GM23338 (cell line): ENCODE data around the gene PLXND1. TPM values are rescaled to one million over a fixed set of nuclear protein-coding genes. Genes with fewer than 3 reads are reported as not detected.

Experiments
- ATAC-seq: fragments of 200-7000 bp; cut with Tn5 transposase; 3 replicates; pipeline ENCODE4 v1.9.1; 2020
- DNase-seq: peaks from one replicate; pipeline ENCODE4 v3.0.0-alpha.2; 2015; ENCODE audit warnings: low spot score
- H2AFZ ChIP-seq: fragments of 200-600 bp; sonication (generic); 2 replicates; pipeline ENCODE4 v1.8.0; 2016; ENCODE audit warnings: antibody characterized with exemption, mild to moderate bottlenecking, moderate library complexity
- H3F3A ChIP-seq: fragments of 200-600 bp; sonication (generic); replicated peaks from 2 replicates; pipeline ENCODE4 v1.8.0; 2017; ENCODE audit warnings: antibody characterized with exemption, mixed run types, low read depth
- H3K27ac ChIP-seq: fragments of 200-600 bp; sonication (generic); 2 replicates; pipeline ENCODE4 v1.6.1; 2016; ENCODE audit warnings: low read depth
- H3K27me3 ChIP-seq: fragments of 200-600 bp; sonication (generic); 2 replicates; pipeline ENCODE4 v1.8.0; 2016; ENCODE audit warnings: mild to moderate bottlenecking, mixed run types, moderate library complexity; ENCODE audit not compliant: insufficient read depth
- H3K36me3 ChIP-seq: fragments of 200-600 bp; sonication (generic); 2 replicates; pipeline ENCODE4 v1.8.0; 2016; ENCODE audit warnings: mild to moderate bottlenecking; ENCODE audit not compliant: insufficient read depth
- H3K4me1 ChIP-seq: fragments of 200-600 bp; sonication (generic); 2 replicates; pipeline ENCODE4 v1.8.0; 2016; ENCODE audit warnings: mild to moderate bottlenecking, moderate library complexity; ENCODE audit not compliant: insufficient read depth
- H3K4me2 ChIP-seq: fragments of 200-600 bp; sonication (generic); 2 replicates; pipeline ENCODE4 v1.7.1; 2017; ENCODE audit warnings: mixed run types
- H3K4me3 ChIP-seq: fragments of 200-600 bp; sonication (generic); 2 replicates; pipeline ENCODE4 v1.6.1; 2016; ENCODE audit warnings: mixed run types
- H3K79me2 ChIP-seq: fragments of 200-600 bp; sonication (generic); replicated peaks from 2 replicates; pipeline ENCODE4 v1.8.0; 2017; ENCODE audit warnings: mild to moderate bottlenecking; ENCODE audit not compliant: insufficient read depth
- H3K9me2 ChIP-seq: fragments of 200-600 bp; sonication (generic); 2 replicates; pipeline ENCODE4 v1.8.0; 2017; ENCODE audit not compliant: insufficient read depth
- H4K20me1 ChIP-seq: fragments of 200-600 bp; sonication (generic); replicated peaks from 2 replicates; pipeline ENCODE4 v1.8.0; 2017; ENCODE audit warnings: mild to moderate bottlenecking; ENCODE audit not compliant: insufficient read depth
- H3K27ac Mint-ChIP-seq: 2 replicates; pipeline ENCODE4 v1.8.0; 2020; ENCODE audit warnings: inconsistent platforms, mild to moderate bottlenecking, moderate library complexity, mixed read lengths
- H3K27me3 Mint-ChIP-seq: 3 replicates; pipeline ENCODE4 v1.8.0; 2022; ENCODE audit warnings: low read depth, mild to moderate bottlenecking, moderate library complexity, mixed read lengths, inconsistent platforms; ENCODE audit not compliant: insufficient read depth, poor library complexity
- H3K36me3 Mint-ChIP-seq: 3 replicates; pipeline ENCODE4 v1.8.0; 2021; ENCODE audit warnings: low read depth, mild to moderate bottlenecking, inconsistent platforms, moderate library complexity, mixed read lengths
- H3K4me1 Mint-ChIP-seq: 3 replicates; pipeline ENCODE4 v1.8.0; 2020; ENCODE audit warnings: mild to moderate bottlenecking, inconsistent platforms, mixed read lengths
- H3K4me3 Mint-ChIP-seq: 3 replicates; pipeline ENCODE4 v1.8.0; 2021; ENCODE audit warnings: moderate library complexity, mild to moderate bottlenecking, inconsistent platforms, mixed read lengths
- H3K9me3 Mint-ChIP-seq: 3 replicates; pipeline ENCODE4 v1.8.0; 2020; ENCODE audit warnings: moderate library complexity, mild to moderate bottlenecking, inconsistent platforms, mixed read lengths
- EZH2 ChIP-seq: fragments of 200-600 bp; sonication (generic); IDR thresholded peaks from one replicate; pipeline ENCODE4 v1.8.0; 2017; ENCODE audit warnings: antibody characterized with exemption, mild to moderate bottlenecking, low read depth; ENCODE audit not compliant: unreplicated experiment
- JUNB ChIP-seq: IDR thresholded peaks from one replicate; pipeline ENCODE4 v1.6.1; 2016; ENCODE audit warnings: antibody characterized with exemption; ENCODE audit not compliant: unreplicated experiment
- NANOG ChIP-seq: IDR thresholded peaks from 2 replicates; pipeline ENCODE4 v1.6.1; 2016; ENCODE audit warnings: antibody characterized with exemption, borderline replicate concordance
- POLR2AphosphoS5 ChIP-seq: IDR thresholded peaks from 2 replicates; pipeline ENCODE4 v1.6.1; 2016; ENCODE audit warnings: antibody characterized with exemption, low read depth
- ZNF331 ChIP-seq: fragments of 250-450 bp; sonication (Bioruptor Pico); IDR thresholded peaks from 2 replicates; pipeline ENCODE4 v1.5.0; 2020; ENCODE audit warnings: low read depth, mild to moderate bottlenecking, moderate library complexity
- polyA plus RNA-seq: library from polyadenylated mRNA; unstranded; fragments of >200 nt; fragmentation: Nextera tagmentation; extraction: Ambion mirVana; gene quantifications from 2 replicates; pipeline ENCODE4 v1.2.1, GENCODE V29; 2016
- total RNA-seq: library from RNA; depleted of rRNA; stranded (reverse); fragments of >200 nt; shearing (Covaris generic); gene quantifications from 2 replicates; pipeline ENCODE4 v1.2.3, GENCODE V29; 2014
- TF ChIP-seq, protein P1 (sequence below): fragments of 250-450 bp; sonication (Bioruptor Pico); IDR thresholded peaks from 2 replicates; pipeline ENCODE4 v1.5.0; 2020; ENCODE audit warnings: mild to moderate bottlenecking, moderate library complexity
- TF ChIP-seq, protein P2 (sequence below): IDR thresholded peaks from 2 replicates; pipeline ENCODE4 v1.6.1; 2016; ENCODE audit warnings: antibody characterized with exemption
- TF ChIP-seq, protein P3 (sequence below): IDR thresholded peaks from one replicate; pipeline ENCODE4 v1.6.1; 2018; ENCODE audit warnings: antibody characterized with exemption; ENCODE audit not compliant: unreplicated experiment

Gene PLXND1
- total and polyA plus RNA-seq, 2 experiments from 2014 or later, result 13.3 to 60.4 TPM

DNA sequence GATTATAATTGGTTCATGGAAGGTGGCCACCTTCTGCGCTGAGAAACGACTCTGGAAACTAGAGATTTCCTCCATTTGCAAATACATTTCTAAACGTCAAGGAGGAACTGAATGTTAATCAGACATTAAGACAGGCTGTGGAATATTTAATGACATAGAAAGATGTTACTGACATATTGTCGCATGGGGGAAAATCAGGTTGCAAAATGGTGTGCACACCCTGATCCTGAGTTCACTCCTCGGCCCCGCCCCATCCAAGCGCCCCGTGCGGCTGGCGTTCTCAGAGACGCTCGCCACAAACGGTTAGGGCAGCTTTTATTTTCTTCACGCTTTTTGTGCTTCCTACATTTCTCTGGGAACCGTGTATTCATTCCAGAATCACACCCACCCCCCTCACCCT, 52.8 kb downstream of the PLXND1 start:
- DNase-seq, result no peak
- Mint-ChIP-seq H3K4me1 (peaks cover 41% of the 10 kb centered on the region), H3K9me3 (no peaks in the 10 kb centered on the region), H3K27ac (no peak overlapping the region), H3K27me3 (peaks cover 14% of the 10 kb centered on the region), H3K36me3 (no peaks in the 10 kb centered on the region), H3K4me3 (no peak overlapping the region)
- no peak overlapping the region for H2AFZ ChIP-seq
- H3F3A ChIP-seq, result no peaks in the 10 kb centered on the region
- H3K36me3 ChIP-seq, result no peaks in the 10 kb centered on the region
- H3K9me2 ChIP-seq, result no peaks in the 10 kb centered on the region
- peaks cover 5% of the 10 kb centered on the region; the same call in 1 of the 2 replicates for H3K4me1 ChIP-seq
- H3K27ac ChIP-seq, result no peak overlapping the region
- no peak for ATAC-seq
- H3K27me3 ChIP-seq, result no peaks in the 10 kb centered on the region
- H3K4me3 ChIP-seq, result no peak overlapping the region
- H3K4me2 ChIP-seq, result no peak overlapping the region
- no peaks in the 10 kb centered on the region for H4K20me1 ChIP-seq
- no peaks in the 10 kb centered on the region for H3K79me2 ChIP-seq
- no peak for TF ChIP-seq ZNF331 (CRISPR knock-in tag)
- TF ChIP-seq JUNB, result no peak
- no peak for TF ChIP-seq EZH2
- TF ChIP-seq, protein P1, sequence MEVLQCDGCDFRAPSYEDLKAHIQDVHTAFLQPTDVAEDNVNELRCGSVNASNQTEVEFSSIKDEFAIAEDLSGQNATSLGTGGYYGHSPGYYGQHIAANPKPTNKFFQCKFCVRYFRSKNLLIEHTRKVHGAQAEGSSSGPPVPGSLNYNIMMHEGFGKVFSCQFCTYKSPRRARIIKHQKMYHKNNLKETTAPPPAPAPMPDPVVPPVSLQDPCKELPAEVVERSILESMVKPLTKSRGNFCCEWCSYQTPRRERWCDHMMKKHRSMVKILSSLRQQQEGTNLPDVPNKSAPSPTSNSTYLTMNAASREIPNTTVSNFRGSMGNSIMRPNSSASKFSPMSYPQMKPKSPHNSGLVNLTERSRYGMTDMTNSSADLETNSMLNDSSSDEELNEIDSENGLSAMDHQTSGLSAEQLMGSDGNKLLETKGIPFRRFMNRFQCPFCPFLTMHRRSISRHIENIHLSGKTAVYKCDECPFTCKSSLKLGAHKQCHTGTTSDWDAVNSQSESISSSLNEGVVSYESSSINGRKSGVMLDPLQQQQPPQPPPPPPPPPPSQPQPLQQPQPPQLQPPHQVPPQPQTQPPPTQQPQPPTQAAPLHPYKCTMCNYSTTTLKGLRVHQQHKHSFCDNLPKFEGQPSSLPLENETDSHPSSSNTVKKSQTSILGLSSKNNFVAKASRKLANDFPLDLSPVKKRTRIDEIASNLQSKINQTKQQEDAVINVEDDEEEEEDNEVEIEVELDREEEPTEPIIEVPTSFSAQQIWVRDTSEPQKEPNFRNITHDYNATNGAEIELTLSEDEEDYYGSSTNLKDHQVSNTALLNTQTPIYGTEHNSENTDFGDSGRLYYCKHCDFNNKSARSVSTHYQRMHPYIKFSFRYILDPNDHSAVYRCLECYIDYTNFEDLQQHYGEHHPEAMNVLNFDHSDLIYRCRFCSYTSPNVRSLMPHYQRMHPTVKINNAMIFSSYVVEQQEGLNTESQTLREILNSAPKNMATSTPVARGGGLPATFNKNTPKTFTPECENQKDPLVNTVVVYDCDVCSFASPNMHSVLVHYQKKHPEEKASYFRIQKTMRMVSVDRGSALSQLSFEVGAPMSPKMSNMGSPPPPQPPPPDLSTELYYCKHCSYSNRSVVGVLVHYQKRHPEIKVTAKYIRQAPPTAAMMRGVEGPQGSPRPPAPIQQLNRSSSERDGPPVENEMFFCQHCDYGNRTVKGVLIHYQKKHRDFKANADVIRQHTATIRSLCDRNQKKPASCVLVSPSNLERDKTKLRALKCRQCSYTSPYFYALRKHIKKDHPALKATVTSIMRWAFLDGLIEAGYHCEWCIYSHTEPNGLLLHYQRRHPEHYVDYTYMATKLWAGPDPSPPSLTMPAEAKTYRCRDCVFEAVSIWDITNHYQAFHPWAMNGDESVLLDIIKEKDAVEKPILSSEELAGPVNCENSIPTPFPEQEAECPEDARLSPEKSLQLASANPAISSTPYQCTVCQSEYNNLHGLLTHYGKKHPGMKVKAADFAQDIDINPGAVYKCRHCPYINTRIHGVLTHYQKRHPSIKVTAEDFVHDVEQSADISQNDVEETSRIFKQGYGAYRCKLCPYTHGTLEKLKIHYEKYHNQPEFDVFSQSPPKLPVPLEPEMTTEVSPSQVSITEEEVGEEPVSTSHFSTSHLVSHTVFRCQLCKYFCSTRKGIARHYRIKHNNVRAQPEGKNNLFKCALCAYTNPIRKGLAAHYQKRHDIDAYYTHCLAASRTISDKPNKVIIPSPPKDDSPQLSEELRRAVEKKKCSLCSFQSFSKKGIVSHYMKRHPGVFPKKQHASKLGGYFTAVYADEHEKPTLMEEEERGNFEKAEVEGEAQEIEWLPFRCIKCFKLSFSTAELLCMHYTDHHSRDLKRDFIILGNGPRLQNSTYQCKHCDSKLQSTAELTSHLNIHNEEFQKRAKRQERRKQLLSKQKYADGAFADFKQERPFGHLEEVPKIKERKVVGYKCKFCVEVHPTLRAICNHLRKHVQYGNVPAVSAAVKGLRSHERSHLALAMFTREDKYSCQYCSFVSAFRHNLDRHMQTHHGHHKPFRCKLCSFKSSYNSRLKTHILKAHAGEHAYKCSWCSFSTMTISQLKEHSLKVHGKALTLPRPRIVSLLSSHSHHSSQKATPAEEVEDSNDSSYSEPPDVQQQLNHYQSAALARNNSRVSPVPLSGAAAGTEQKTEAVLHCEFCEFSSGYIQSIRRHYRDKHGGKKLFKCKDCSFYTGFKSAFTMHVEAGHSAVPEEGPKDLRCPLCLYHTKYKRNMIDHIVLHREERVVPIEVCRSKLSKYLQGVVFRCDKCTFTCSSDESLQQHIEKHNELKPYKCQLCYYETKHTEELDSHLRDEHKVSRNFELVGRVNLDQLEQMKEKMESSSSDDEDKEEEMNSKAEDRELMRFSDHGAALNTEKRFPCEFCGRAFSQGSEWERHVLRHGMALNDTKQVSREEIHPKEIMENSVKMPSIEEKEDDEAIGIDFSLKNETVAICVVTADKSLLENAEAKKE (CRISPR knock-in tag), result no peak
- TF ChIP-seq, protein P2, sequence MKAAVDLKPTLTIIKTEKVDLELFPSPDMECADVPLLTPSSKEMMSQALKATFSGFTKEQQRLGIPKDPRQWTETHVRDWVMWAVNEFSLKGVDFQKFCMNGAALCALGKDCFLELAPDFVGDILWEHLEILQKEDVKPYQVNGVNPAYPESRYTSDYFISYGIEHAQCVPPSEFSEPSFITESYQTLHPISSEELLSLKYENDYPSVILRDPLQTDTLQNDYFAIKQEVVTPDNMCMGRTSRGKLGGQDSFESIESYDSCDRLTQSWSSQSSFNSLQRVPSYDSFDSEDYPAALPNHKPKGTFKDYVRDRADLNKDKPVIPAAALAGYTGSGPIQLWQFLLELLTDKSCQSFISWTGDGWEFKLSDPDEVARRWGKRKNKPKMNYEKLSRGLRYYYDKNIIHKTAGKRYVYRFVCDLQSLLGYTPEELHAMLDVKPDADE, result no peak
- TF ChIP-seq NANOG, result no peak
- TF ChIP-seq, protein P3, sequence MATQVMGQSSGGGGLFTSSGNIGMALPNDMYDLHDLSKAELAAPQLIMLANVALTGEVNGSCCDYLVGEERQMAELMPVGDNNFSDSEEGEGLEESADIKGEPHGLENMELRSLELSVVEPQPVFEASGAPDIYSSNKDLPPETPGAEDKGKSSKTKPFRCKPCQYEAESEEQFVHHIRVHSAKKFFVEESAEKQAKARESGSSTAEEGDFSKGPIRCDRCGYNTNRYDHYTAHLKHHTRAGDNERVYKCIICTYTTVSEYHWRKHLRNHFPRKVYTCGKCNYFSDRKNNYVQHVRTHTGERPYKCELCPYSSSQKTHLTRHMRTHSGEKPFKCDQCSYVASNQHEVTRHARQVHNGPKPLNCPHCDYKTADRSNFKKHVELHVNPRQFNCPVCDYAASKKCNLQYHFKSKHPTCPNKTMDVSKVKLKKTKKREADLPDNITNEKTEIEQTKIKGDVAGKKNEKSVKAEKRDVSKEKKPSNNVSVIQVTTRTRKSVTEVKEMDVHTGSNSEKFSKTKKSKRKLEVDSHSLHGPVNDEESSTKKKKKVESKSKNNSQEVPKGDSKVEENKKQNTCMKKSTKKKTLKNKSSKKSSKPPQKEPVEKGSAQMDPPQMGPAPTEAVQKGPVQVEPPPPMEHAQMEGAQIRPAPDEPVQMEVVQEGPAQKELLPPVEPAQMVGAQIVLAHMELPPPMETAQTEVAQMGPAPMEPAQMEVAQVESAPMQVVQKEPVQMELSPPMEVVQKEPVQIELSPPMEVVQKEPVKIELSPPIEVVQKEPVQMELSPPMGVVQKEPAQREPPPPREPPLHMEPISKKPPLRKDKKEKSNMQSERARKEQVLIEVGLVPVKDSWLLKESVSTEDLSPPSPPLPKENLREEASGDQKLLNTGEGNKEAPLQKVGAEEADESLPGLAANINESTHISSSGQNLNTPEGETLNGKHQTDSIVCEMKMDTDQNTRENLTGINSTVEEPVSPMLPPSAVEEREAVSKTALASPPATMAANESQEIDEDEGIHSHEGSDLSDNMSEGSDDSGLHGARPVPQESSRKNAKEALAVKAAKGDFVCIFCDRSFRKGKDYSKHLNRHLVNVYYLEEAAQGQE, result no peak
- no peak for TF ChIP-seq POLR2AphosphoS5
